BE2C (cell line): ENCODE measurements around the gene CRLF3.
"Not testable (repeated sequence)": the region's sequence is repeated elsewhere in the genome, so short reads cannot be mapped to it uniquely, and the experiment has no call there.

Experiments
- DNase-seq: peaks from one replicate; pipeline ENCODE4 v3.0.0-alpha.2; 2020
- H3K27me3 ChIP-seq: fragments of 250-450 bp; sonication (Bioruptor Pico); 2 replicates; pipeline ENCODE4 v1.5.1; 2020; ENCODE audit warnings: mild to moderate bottlenecking
- H3K36me3 ChIP-seq: fragments of 250-450 bp; sonication (Bioruptor Pico); 2 replicates; pipeline ENCODE4 v1.5.1; 2020; ENCODE audit warnings: mild to moderate bottlenecking
- H3K4me1 ChIP-seq: fragments of 250-450 bp; sonication (Bioruptor Pico); 2 replicates; pipeline ENCODE4 v1.5.1; 2020
- H3K4me3 ChIP-seq: 2 replicates; pipeline ENCODE4 v1.5.1; 2011; ENCODE audit warnings: low read depth, low read length
- H3K9me3 ChIP-seq: fragments of 250-450 bp; sonication (Bioruptor Pico); 2 replicates; pipeline ENCODE4 v1.5.1; 2020
- TF ChIP-seq, protein P1 (sequence below): IDR thresholded peaks from 2 replicates; pipeline ENCODE4 v1.5.1; 2012; ENCODE audit warnings: mild to moderate bottlenecking, low read depth, low read length

The CRLF3 gene

DNA sequence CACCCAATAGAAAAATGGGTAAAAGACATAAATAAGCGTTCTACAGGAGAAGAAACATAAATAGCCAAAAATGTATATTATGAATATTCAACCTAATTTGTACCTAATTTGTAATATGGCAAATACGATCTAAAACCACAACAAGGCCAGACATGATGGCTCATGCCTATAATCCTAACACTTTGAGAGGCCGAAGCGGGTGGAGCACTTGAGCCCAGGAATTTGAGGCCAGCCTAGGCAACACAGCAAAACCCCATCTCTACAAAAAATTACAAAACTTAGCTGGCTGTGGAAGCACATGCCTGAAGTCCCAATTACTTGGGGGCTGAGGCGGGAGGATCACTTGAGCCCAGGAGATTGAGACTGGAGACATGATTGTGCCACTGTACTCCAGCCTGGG, 30.1 kb downstream of the CRLF3 start:
- Histone ChIP-seq H3K4me3 (no peak overlapping the region), H3K36me3 (peaks cover 12% of the 10 kb centered on the region), H3K27me3 (no peaks in the 10 kb centered on the region), H3K9me3 (no peaks in the 10 kb centered on the region), H3K4me1 (no peaks in the 10 kb centered on the region)
- DNase-seq: no peak
- TF ChIP-seq, protein P1, sequence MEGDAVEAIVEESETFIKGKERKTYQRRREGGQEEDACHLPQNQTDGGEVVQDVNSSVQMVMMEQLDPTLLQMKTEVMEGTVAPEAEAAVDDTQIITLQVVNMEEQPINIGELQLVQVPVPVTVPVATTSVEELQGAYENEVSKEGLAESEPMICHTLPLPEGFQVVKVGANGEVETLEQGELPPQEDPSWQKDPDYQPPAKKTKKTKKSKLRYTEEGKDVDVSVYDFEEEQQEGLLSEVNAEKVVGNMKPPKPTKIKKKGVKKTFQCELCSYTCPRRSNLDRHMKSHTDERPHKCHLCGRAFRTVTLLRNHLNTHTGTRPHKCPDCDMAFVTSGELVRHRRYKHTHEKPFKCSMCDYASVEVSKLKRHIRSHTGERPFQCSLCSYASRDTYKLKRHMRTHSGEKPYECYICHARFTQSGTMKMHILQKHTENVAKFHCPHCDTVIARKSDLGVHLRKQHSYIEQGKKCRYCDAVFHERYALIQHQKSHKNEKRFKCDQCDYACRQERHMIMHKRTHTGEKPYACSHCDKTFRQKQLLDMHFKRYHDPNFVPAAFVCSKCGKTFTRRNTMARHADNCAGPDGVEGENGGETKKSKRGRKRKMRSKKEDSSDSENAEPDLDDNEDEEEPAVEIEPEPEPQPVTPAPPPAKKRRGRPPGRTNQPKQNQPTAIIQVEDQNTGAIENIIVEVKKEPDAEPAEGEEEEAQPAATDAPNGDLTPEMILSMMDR: no peak

GRCh38 chr17:30793282-30793977, 31.1 kb downstream of the CRLF3 start:
- TF ChIP-seq, protein P1: no peak
- peaks cover 12% of the 10 kb centered on the region for H3K36me3 ChIP-seq

GRCh38 chr17:30790279-30790678, 34.2 kb downstream of the CRLF3 start:
- Histone ChIP-seq H3K4me1 (no peaks in the 10 kb centered on the region), H3K36me3 (peaks cover 9% of the 10 kb centered on the region), H3K27me3 (no peaks in the 10 kb centered on the region), H3K9me3 (no peaks in the 10 kb centered on the region), H3K4me3 (no peak overlapping the region)
- no peak for DNase-seq
- TF ChIP-seq, protein P1: no peak

More at GRCh38 chr17:30793282-30793977, 31.1 kb downstream of the CRLF3 start:
- no peaks in the 10 kb centered on the region for H3K27me3 ChIP-seq
- H3K4me1 ChIP-seq: no peaks in the 10 kb centered on the region
- H3K4me3 ChIP-seq: no peak overlapping the region
- no peak for DNase-seq
- no peaks in the 10 kb centered on the region for H3K9me3 ChIP-seq

DNA sequence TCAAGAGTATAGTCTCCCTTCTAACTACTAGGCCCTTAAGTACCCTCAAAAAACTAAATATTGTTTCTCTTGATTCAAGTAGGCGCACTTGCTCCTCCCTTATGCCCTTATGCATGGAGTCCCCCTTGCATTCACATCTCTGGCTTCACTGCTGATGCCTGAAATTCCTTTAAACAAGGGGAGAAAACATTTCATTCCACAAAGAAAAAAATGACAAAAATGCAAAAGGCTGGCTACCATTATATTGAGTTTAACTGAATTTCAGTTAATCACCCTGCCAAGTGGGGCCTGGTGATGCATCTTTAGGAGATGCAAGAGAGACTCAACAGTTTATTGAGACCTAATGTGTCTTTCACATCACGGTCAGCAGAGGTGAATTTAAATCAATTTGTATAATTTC, 35.6 kb downstream of the CRLF3 start:
- H3K4me1 ChIP-seq: no peaks in the 10 kb centered on the region
- no peak overlapping the region for H3K4me3 ChIP-seq
- TF ChIP-seq, protein P1: no peak
- no peak for DNase-seq
- H3K9me3 ChIP-seq: no peaks in the 10 kb centered on the region
- H3K27me3 ChIP-seq: no peaks in the 10 kb centered on the region
- peaks cover 9% of the 10 kb centered on the region for H3K36me3 ChIP-seq

DNA sequence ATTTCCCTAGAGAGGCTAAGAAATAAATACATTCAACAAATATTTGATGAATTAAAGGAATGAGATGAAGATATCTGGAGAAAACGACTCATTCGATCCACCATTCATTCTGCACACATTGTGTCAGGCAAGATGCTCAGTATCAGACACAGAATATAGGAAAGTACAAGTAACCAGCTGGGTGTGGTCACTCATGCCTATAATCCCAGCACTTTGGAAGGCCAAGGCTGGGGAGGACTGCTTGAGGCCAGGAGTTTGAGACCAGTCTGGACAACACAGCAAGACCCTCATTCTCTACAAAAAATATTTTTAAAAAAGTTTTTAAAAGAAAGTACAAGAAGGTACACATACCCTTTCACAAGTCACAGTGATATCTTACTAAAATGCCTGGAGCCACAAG, 42.3 kb downstream of the CRLF3 start:
- Histone ChIP-seq H3K4me3 (no peak overlapping the region), H3K4me1 (no peaks in the 10 kb centered on the region), H3K27me3 (no peaks in the 10 kb centered on the region), H3K9me3 (no peaks in the 10 kb centered on the region), H3K36me3 (peaks cover 4% of the 10 kb centered on the region)
- no peak for DNase-seq
- TF ChIP-seq, protein P1: no peak

- TF ChIP-seq, protein P1: no peak
- H3K36me3 ChIP-seq: peaks cover 4% of the 10 kb centered on the region
- no peaks in the 10 kb centered on the region for H3K9me3 ChIP-seq
- H3K4me1 ChIP-seq: no peaks in the 10 kb centered on the region
- H3K4me3 ChIP-seq: no peak overlapping the region
- no peak for DNase-seq
- no peaks in the 10 kb centered on the region for H3K27me3 ChIP-seq
Measured at GRCh38 chr17:30780343-30780742, 44.1 kb downstream of the CRLF3 start.

DNA sequence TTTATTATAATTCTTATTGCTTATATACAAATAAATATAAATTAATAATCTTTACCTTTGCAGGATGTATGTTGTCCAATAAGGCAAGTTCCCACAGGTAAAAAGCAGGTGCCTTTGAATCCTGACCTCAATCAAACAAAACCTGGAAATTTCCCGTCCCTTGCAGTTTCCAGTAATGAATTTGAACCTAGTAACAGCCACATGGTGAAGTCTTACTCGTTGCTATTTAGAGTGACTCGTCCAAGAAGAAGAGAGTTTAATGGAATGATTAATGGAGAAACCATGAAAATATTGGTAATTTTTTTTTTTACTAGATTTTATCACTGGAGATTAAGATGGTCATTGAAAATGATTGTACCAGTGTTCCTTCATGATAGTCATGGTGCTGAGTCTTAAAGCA, 55.7 kb downstream of the CRLF3 start:
- not testable (repeated sequence) for H3K27me3 ChIP-seq, DNase-seq, H3K4me3 ChIP-seq, H3K36me3 ChIP-seq, H3K4me1 ChIP-seq, H3K9me3 ChIP-seq

GRCh38 chr17:30767641-30768404, 56.7 kb downstream of the CRLF3 start:
- H3K27me3 ChIP-seq, H3K4me1 ChIP-seq, H3K4me3 ChIP-seq, DNase-seq, H3K9me3 ChIP-seq, H3K36me3 ChIP-seq: not testable (repeated sequence)
